Omental fat pad (tissue), 4 donors: Measurements from ENCODE around the gene FANCE. TPM values are rescaled to one million over a fixed set of nuclear protein-coding genes. Genes with fewer than 3 reads are reported as not detected.

ENCODE experiments used
- ATAC-seq: fragments of 150-250 bp; one replicate; pipeline ENCODE4 v1.9.1; 2016; ENCODE audit warnings: mild to moderate bottlenecking, moderate library complexity; ENCODE audit not compliant: low FRiP score
- DNase-seq: peaks from one replicate; pipeline ENCODE4 v3.0.0-alpha.2; 2019; ENCODE audit warnings: low spot score
- CTCF ChIP-seq, 3 donors: fragments of 450-650 bp; IDR thresholded peaks; one replicate each; pipeline ENCODE4 v1.5.1; 2016 to 2017; ENCODE audit warnings: antibody characterized with exemption in 3 of 3, mild to moderate bottlenecking in 3 of 3, moderate library complexity in 2 of 3
- total RNA-seq, 4 donors: library from RNA; depleted of rRNA; stranded (reverse); fragments of >200 nt; gene quantifications; one replicate each; pipeline ENCODE4 v1.1.0, GENCODE V29; 2016

FANCE gene
- 1 to 10 TPM; 1.9 to 9.6 (median 5.4) TPM for total RNA-seq

- DNase-seq, result peak; percentile 94
- TF ChIP-seq CTCF (IDR thresholded peaks at IDR 0.05), result no peak
- peak; percentile 87 for ATAC-seq
Measured at GRCh38 chr6:35452183-35453090, at the start of gene FANCE. Gene FANCE (plus strand): TSS chr6:35452338. CDS start chr6:35452546, 208 bp downstream.

GRCh38 chr6:35402856-35403191, 49.3 kb upstream of the FANCE start:
- DNase-seq, result no peak
- no peak for TF ChIP-seq CTCF (IDR thresholded peaks at IDR 0.05)
- ATAC-seq, result no peak

- ATAC-seq (no peak), DNase-seq (no peak)
- TF ChIP-seq CTCF (IDR thresholded peaks at IDR 0.05), result no peak
Measured at GRCh38 chr6:35403544-35404442, 48.3 kb upstream of the FANCE start.

GRCh38 chr6:35406711-35407485, 45.2 kb upstream of the FANCE start:
- TF ChIP-seq CTCF (IDR thresholded peaks at IDR 0.05), result no peak
- DNase-seq, result no peak
- ATAC-seq, result no peak

GRCh38 chr6:35409245-35409644, 42.9 kb upstream of the FANCE start:
- TF ChIP-seq CTCF (IDR thresholded peaks at IDR 0.05), result no peak
- ATAC-seq (no peak), DNase-seq (no peak)

- DNase-seq, result no peak
- no peak for ATAC-seq
Measured at GRCh38 chr6:35410131-35410530, 42.0 kb upstream of the FANCE start.

More at GRCh38 chr6:35410131-35410530, 42.0 kb upstream of the FANCE start:
- TF ChIP-seq CTCF (IDR thresholded peaks at IDR 0.05), result no peak
